Neutrophil (primary cell): Measurements from ENCODE around the gene HYAL3.
"Not testable (repeated sequence)": the region's sequence is repeated elsewhere in the genome, so short reads cannot be mapped to it uniquely, and the experiment has no call there.

ENCODE experiments used
- H3K27ac ChIP-seq: fragments of 200-600 bp; sonication (generic); 2 replicates; pipeline ENCODE4 v1.5.1; 2016; ENCODE audit warnings: mild to moderate bottlenecking, moderate library complexity
- H3K27me3 ChIP-seq: fragments of 200-600 bp; sonication (generic); 2 replicates; pipeline ENCODE4 v1.6.0; 2016; ENCODE audit warnings: mild to moderate bottlenecking
- H3K36me3 ChIP-seq: fragments of 200-600 bp; sonication (generic); 2 replicates; pipeline ENCODE4 v1.5.1; 2017
- H3K4me1 ChIP-seq, 2 experiments: fragments of 200-600 bp in 1 of 2; sonication (generic) in 1 of 2; 1 replicate in 1 of 2; 2 replicates in 1 of 2; pipeline versions ENCODE4 v1.5.1 to v1.6.1; 2013 to 2016; ENCODE audit warnings: low read depth in 1 of 2, low read length in 1 of 2, mild to moderate bottlenecking in 1 of 2, moderate library complexity in 1 of 2; ENCODE audit not compliant: control insufficient read depth in 1 of 2, insufficient read depth in 1 of 2
- H3K4me3 ChIP-seq, 2 experiments: fragments of 200-600 bp in 1 of 2; sonication (generic) in 1 of 2; 1 replicate in 1 of 2; 2 replicates in 1 of 2; pipeline ENCODE4 v1.5.1; 2013 to 2016; ENCODE audit warnings: low read depth in 1 of 2, low read length in 1 of 2, mild to moderate bottlenecking in 1 of 2, moderate library complexity in 1 of 2
- H3K9me3 ChIP-seq: fragments of 200-600 bp; sonication (generic); 2 replicates; pipeline ENCODE4 v1.5.1; 2016
- CTCF ChIP-seq: fragments of 200-600 bp; sonication (generic); IDR thresholded peaks from 2 replicates; pipeline ENCODE4 v1.5.1; 2016; ENCODE audit warnings: antibody characterized with exemption

The HYAL3 gene

GRCh38 chr3:50273689-50274065 lies 25.5 kb downstream of the HYAL3 start:
- Histone ChIP-seq H3K27me3 (peaks cover 62% of the 10 kb centered on the region), H3K4me3 (peak overlapping the region; percentile 58 to 60), H3K9me3 (no peaks in the 10 kb centered on the region), H3K36me3 (no peaks in the 10 kb centered on the region), H3K27ac (peak overlapping the region; percentile 63), H3K4me1 (peaks cover 26 to 38% of the 10 kb centered on the region in 2 experiments)
- TF ChIP-seq CTCF = no peak

GRCh38 chr3:50272911-50273688 lies 26.1 kb downstream of the HYAL3 start:
- no peaks in the 10 kb centered on the region for H3K9me3 ChIP-seq
- H3K4me3 ChIP-seq = peak overlapping the region; percentile 58 to 60
- no peaks in the 10 kb centered on the region for H3K36me3 ChIP-seq
- H3K27ac ChIP-seq = peak overlapping the region; percentile 63
- TF ChIP-seq CTCF = peak; percentile 99
- H3K4me1 ChIP-seq = peaks cover 26 to 38% of the 10 kb centered on the region in 2 experiments
- H3K27me3 ChIP-seq = peaks cover 62% of the 10 kb centered on the region

- peak overlapping the region in 1 of 2 experiments; percentile 58 for H3K4me3 ChIP-seq
- H3K4me1 ChIP-seq = peaks cover 26 to 38% of the 10 kb centered on the region in 2 experiments
- H3K9me3 ChIP-seq, H3K27ac ChIP-seq, H3K36me3 ChIP-seq: not testable (repeated sequence)
- peaks cover 62% of the 10 kb centered on the region for H3K27me3 ChIP-seq
Observed at GRCh38 chr3:50272538-50272910, 26.7 kb downstream of the HYAL3 start.

GRCh38 chr3:50271314-50271936 lies 27.8 kb downstream of the HYAL3 start:
- Histone ChIP-seq H3K27me3 (peaks cover 62% of the 10 kb centered on the region), H3K36me3 (no peaks in the 10 kb centered on the region), H3K4me1 (peaks cover 26 to 38% of the 10 kb centered on the region in 2 experiments), H3K4me3 (no peak overlapping the region), H3K27ac (no peak overlapping the region), H3K9me3 (no peaks in the 10 kb centered on the region)
- no peak for TF ChIP-seq CTCF

GRCh38 chr3:50270422-50271224 lies 28.6 kb downstream of the HYAL3 start:
- Histone ChIP-seq H3K4me1 (peaks cover 21 to 31% of the 10 kb centered on the region in 2 experiments), H3K36me3 (no peaks in the 10 kb centered on the region), H3K27me3 (peaks cover 62% of the 10 kb centered on the region), H3K4me3 (no peak overlapping the region), H3K27ac (no peak overlapping the region), H3K9me3 (no peaks in the 10 kb centered on the region)
- no peak for TF ChIP-seq CTCF
